Measurements from ENCODE around the gene BCAP29. TPM values are rescaled to one million over a fixed set of nuclear protein-coding genes. Genes with fewer than 3 reads are reported as not detected.

The BCAP29 gene
- total and polyA plus RNA-seq, 2 of the 8 experiments (the other 6 are each of a cell fraction or from before 2014, with no cell fraction given) = 6.8 to 18.1 TPM

DNA sequence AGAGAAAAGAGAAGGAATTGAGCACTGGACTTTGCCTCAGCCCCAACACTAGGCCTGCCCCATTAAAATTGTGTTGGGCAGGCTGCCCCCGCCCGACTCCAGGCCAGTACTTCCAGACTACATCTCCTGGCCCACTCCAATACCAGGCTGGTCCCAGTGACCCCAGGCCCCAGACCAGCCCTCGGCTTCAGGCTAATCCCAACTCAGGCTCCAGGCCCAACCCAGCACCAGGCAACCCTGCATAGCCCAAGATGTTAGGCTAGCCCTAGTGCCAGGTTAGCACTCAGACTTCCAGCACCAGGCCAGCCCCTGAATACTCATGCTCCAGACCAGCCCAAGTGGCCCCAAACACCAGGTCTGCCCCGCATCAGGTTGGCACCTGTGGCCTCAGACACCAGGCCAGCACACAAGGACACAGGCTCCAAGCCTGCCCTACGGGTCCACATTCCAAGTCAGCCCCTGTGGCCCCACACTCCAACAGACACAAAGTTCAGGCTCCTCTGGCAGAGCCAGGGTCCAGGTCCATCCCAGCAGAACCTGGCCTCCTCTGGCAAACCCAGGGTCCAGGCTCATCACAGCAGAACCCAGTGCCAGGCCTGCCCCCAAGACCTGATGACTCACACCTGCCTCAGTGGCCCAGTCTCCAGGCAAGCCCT lies 36.6 kb upstream of the BCAP29 start:
- no peaks in the 10 kb centered on the region for H3K4me1 ChIP-seq (replicated peaks in 1 of 4; ENCODE audit: control insufficient read depth in 3 of 4, insufficient read depth in 4 of 4, low read length in 3 of 4)
- no peak overlapping the region for H3K4me3 ChIP-seq (ENCODE audit: extremely low read depth in 1 of 4, insufficient read depth in 2 of 4, low read depth in 3 of 4, low read length in 4 of 4)
- peaks cover 0 to 3% of the 10 kb centered on the region in 2 experiments; a peak in 1 of 4 replicates for H3K9me3 ChIP-seq (ENCODE audit: insufficient read depth in 2 of 2, low read depth in 1 of 2, low read length in 1 of 2)
- no peak overlapping the region for H2BK15ac ChIP-seq (ENCODE audit: low read length)
- H3K27me3 ChIP-seq (replicated peaks in 1 of 4; ENCODE audit: control insufficient read depth in 3 of 4, extremely low read depth in 1 of 4, insufficient read depth in 3 of 4, low read length in 3 of 4) = no peaks in the 10 kb centered on the region
- no peak overlapping the region for H4K91ac ChIP-seq (replicated peaks; ENCODE audit: insufficient read length, low read length)
- no peak overlapping the region for H3K27ac ChIP-seq (ENCODE audit: low read depth, low read length)
- peaks cover 5% of the 10 kb centered on the region; the same call in 1 of the 2 replicates for H3K79me1 ChIP-seq (ENCODE audit: low read depth, low read length)
- no peak for DNase-seq (ENCODE audit: low read depth in 1 of 2, low spot score in 2 of 2)
- H4K20me1 ChIP-seq (replicated peaks in 1 of 2; ENCODE audit: control insufficient read depth in 1 of 2, insufficient read depth in 2 of 2, low read length in 2 of 2) = peaks cover 0 to 5% of the 10 kb centered on the region in 2 experiments
- POLR2A ChIA-PET (ENCODE audit: partially characterized antibody) = no interaction called here
- H3K4ac ChIP-seq (replicated peaks; ENCODE audit: insufficient read length, low read depth, low read length) = no peak overlapping the region
- H2AFZ ChIP-seq (ENCODE audit: low read length) = no peak overlapping the region
- H2BK12ac ChIP-seq (ENCODE audit: low read depth, low read length) = no peak overlapping the region
- H3K23me2 ChIP-seq (ENCODE audit: low read depth, low read length) = no peaks in the 10 kb centered on the region
- H3K14ac ChIP-seq (ENCODE audit: insufficient read length) = no peak overlapping the region
- TF ChIP-seq USF2 (IDR thresholded peaks at IDR 0.05; ENCODE audit: low read length) (no peak), EGR1 (IDR thresholded peaks at IDR 0.05; ENCODE audit: borderline replicate concordance, low read depth, low read length) (no peak), TAF1 (IDR thresholded peaks at IDR 0.05; ENCODE audit: low read depth, low read length) (no peak), POLR2A (IDR thresholded peaks at IDR 0.05; ENCODE audit: control extremely low read depth in 1 of 2, low read depth in 2 of 2, low read length in 2 of 2) (no peak), KDM5A (IDR thresholded peaks at IDR 0.05; ENCODE audit: low read length) (no peak), GTF2F1 (IDR thresholded peaks at IDR 0.05; ENCODE audit: borderline replicate concordance, low read depth, low read length) (no peak), CEBPB (IDR thresholded peaks at IDR 0.05; ENCODE audit: low read depth, low read length) (no peak), SUZ12 (IDR thresholded peaks at IDR 0.05; ENCODE audit: low read length) (no peak)
- WGBS, 2 experiments (ENCODE audit: extremely low coverage in 1 of 2, insufficient coverage in 1 of 2, insufficient read length in 1 of 2, insufficient replicate concordance in 2 of 2, low coverage in 1 of 2, low lambda C conversion rate in 2 of 2, missing lambda C conversion rate in 1 of 2) = 80% methylated on average over 5 of the region's 5 CpGs; no CpG with 5 or more reads in 1 of the 2 experiments
- H3K18ac ChIP-seq (ENCODE audit: extremely low read depth, low read length) = no peak overlapping the region
- peaks cover 4 to 15% of the 10 kb centered on the region in 2 experiments; a peak in 2 of 4 replicates for H3K79me2 ChIP-seq (ENCODE audit: control insufficient read depth in 1 of 2, insufficient read depth in 2 of 2, low read length in 2 of 2)
- no peak overlapping the region for H3K9ac ChIP-seq (replicated peaks in 1 of 4; ENCODE audit: extremely low read depth in 1 of 4, low read depth in 3 of 4, low read length in 3 of 4)
- H3K56ac ChIP-seq (replicated peaks; ENCODE audit: insufficient read length, low read depth, low read length) = no peak overlapping the region
- no peak overlapping the region for H3K4me2 ChIP-seq (ENCODE audit: insufficient read depth in 1 of 2, low read depth in 2 of 2, low read length in 2 of 2)
- CTCF ChIA-PET (ENCODE audit: partially characterized antibody) = no interaction called here
- peaks cover 0 to 15% (median 5%) of the 10 kb centered on the region in 4 experiments; a peak in 4 of 8 replicates for H3K36me3 ChIP-seq (ENCODE audit: control insufficient read depth in 2 of 4, insufficient read depth in 4 of 4, low read length in 3 of 4)
- no peak overlapping the region for H2BK120ac ChIP-seq (replicated peaks; ENCODE audit: low read depth, low read length)
- no peak overlapping the region for H2BK5ac ChIP-seq (ENCODE audit: low read depth, low read length)
- no peak for FAIRE-seq
- H2BK20ac ChIP-seq (ENCODE audit: low read length) = no peak overlapping the region
- H3K23ac ChIP-seq (ENCODE audit: insufficient read length) = no peak overlapping the region
- no peak overlapping the region for H4K8ac ChIP-seq (ENCODE audit: extremely low read depth, insufficient read depth, low read length)
- no peak overlapping the region for H2AK5ac ChIP-seq (ENCODE audit: low read depth, low read length)
- no peak overlapping the region for H4K5ac ChIP-seq (ENCODE audit: insufficient read length, low read depth, low read length)

Measured in H1 (cell line).